Measurements from ENCODE around the gene MTF1.
A peak's percentile ranks its signal among the peaks of the same experiment; 100 is the strongest.
"Not testable (repeated sequence)": the region's sequence is repeated elsewhere in the genome, so short reads cannot be mapped to it uniquely, and the experiment has no call there.

MTF1 gene

GRCh38 chr1:37797750-37798345 is 61.5 kb downstream of the MTF1 start:
- peak in 1 of 10 donors; percentile 4 for DNase-seq
- intact Hi-C loops (cut with DNase I): no loop called here

GRCh38 chr1:37795340-37796125 is 63.9 kb downstream of the MTF1 start:
- intact Hi-C loops (cut with DNase I): no loop called here
- peak in 5 of 10 donors; percentile 19 to 88 (median 55) for DNase-seq

GRCh38 chr1:37794372-37795339 is 64.7 kb downstream of the MTF1 start:
- peak in 5 of 10 donors; percentile 20 to 86 (median 70) for DNase-seq
- intact Hi-C loops (cut with DNase I): no loop called here

- intact Hi-C loops (cut with DNase I): no loop called here
- peak in 9 of 10 donors; percentile 37 to 94 (median 54) for DNase-seq
Observed at GRCh38 chr1:37793773-37794371, 65.5 kb downstream of the MTF1 start, which contains the start of gene MANEAL. MANEAL (plus strand) TSS chr1:37793847; CDS start chr1:37794183, 336 bp downstream.

- intact Hi-C loops (cut with DNase I): no loop called here
- peak in 1 of 10 donors; percentile 81 for DNase-seq
Observed at GRCh38 chr1:37792943-37793686, 66.3 kb downstream of the MTF1 start.

- intact Hi-C loops (cut with DNase I): no loop called here
- DNase-seq: no peak
Observed at GRCh38 chr1:37782491-37782890, 76.9 kb downstream of the MTF1 start.

- DNase-seq: no peak
Observed at GRCh38 chr1:37778654-37779053, 80.7 kb downstream of the MTF1 start.

GRCh38 chr1:37776946-37777516 is 82.4 kb downstream of the MTF1 start:
- DNase-seq: no peak
- intact Hi-C loops (cut with DNase I): no loop called here

More at GRCh38 chr1:37778654-37779053, 80.7 kb downstream of the MTF1 start:
- intact Hi-C loops (cut with DNase I): no loop called here

- intact Hi-C loops (cut with DNase I); DNase-seq: not testable (repeated sequence)
Observed at GRCh38 chr1:37771440-37771839, 88.0 kb downstream of the MTF1 start.

GRCh38 chr1:37767488-37767887 is 91.9 kb downstream of the MTF1 start:
- intact Hi-C loops (cut with DNase I): no loop called here

GRCh38 chr1:37765916-37766664 is 93.3 kb downstream of the MTF1 start:
- intact Hi-C loops (cut with DNase I): no loop called here
- peak in 5 of 10 donors; percentile 24 to 86 (median 43) for DNase-seq

More at GRCh38 chr1:37767488-37767887, 91.9 kb downstream of the MTF1 start:
- DNase-seq: no peak

- peak; percentile 39 to 97 (median 86) for DNase-seq
- intact Hi-C loops (cut with DNase I): no loop called here
Observed at GRCh38 chr1:37764888-37765441, 94.4 kb downstream of the MTF1 start, which contains the start of gene EPHA10. EPHA10 (minus strand) TSS chr1:37765120; CDS start chr1:37765066, 54 bp downstream.

GRCh38 chr1:37764414-37764825 is 95.0 kb downstream of the MTF1 start:
- intact Hi-C loops (cut with DNase I): no loop called here
- DNase-seq: peak in 9 of 10 donors; percentile 23 to 91 (median 52)

- DNase-seq: peak in 2 of 10 donors; percentile 38 to 77
- intact Hi-C loops (cut with DNase I): no loop called here
Observed at GRCh38 chr1:37763791-37764413, 95.5 kb downstream of the MTF1 start.

GRCh38 chr1:37762516-37762915 is 96.9 kb downstream of the MTF1 start:
- no peak for DNase-seq
- intact Hi-C loops (cut with DNase I): no loop called here

- peak in 3 of 10 donors; percentile 18 to 83 (median 75) for DNase-seq
- intact Hi-C loops (cut with DNase I): no loop called here
Observed at GRCh38 chr1:37761416-37762095, 97.8 kb downstream of the MTF1 start.

All from posterior cingulate gyrus (tissue), 11 donors.